Activated naive CD8-positive, alpha-beta T cell treated with anti-CD3 and anti-CD28 coated beads, Interleukin-2, amount 10 ng/mL, durations not matched to agents 7 days and 5 days (primary cell): Measurements from ENCODE around the gene APCDD1L. TPM values are rescaled to one million over a fixed set of nuclear protein-coding genes. Genes with fewer than 3 reads are reported as not detected.

ENCODE experiments used
- ATAC-seq: fragments of 150-1000 bp; cut with Tn5 transposase; one replicate; pipeline ENCODE4 v1.10.0; 2021; ENCODE audit warnings: low read depth, moderate library complexity
- POLR2A ChIA-PET: fragments of 350-600 bp; sonication (Branson Sonifier 250); formaldehyde crosslinking; loops from one replicate; lab custom pipeline; 2021; ENCODE audit warnings: antibody characterized with exemption; lab: Charles Lee
- DNase-seq: peaks from one replicate; pipeline ENCODE4 v3.0.0; 2021
- H3K27ac Mint-ChIP-seq: one replicate; pipeline ENCODE4 v1.8.0; 2022; ENCODE audit warnings: mild to moderate bottlenecking, mixed read lengths
- H3K27me3 Mint-ChIP-seq: one replicate; pipeline ENCODE4 v1.8.0; 2022; ENCODE audit warnings: mild to moderate bottlenecking, moderate library complexity, mixed read lengths
- H3K36me3 Mint-ChIP-seq: one replicate; pipeline ENCODE4 v1.8.0; 2021; ENCODE audit warnings: mild to moderate bottlenecking, mixed read lengths
- H3K4me1 Mint-ChIP-seq: one replicate; pipeline ENCODE4 v1.8.0; 2021; ENCODE audit warnings: mixed read lengths
- H3K4me3 Mint-ChIP-seq: one replicate; pipeline ENCODE4 v1.8.0; 2022; ENCODE audit warnings: mild to moderate bottlenecking, moderate library complexity, mixed read lengths
- H3K9me3 Mint-ChIP-seq: one replicate; pipeline ENCODE4 v1.8.0; 2021; ENCODE audit warnings: mixed read lengths
- total RNA-seq, 2 experiments: library from RNA; stranded (reverse); gene quantifications; one replicate each; pipeline ENCODE4 v1.2.3, GENCODE V29; 2021

APCDD1L gene
- total RNA-seq: not detected

GRCh38 chr20:58515233-58516212 is at the start of gene APCDD1L:
Gene APCDD1L, minus strand, starts transcription at chr20:58515399. Its CDS starts 692 bp downstream, at chr20:58514707.
- no peak within 1 kb of the TSS for H3K4me3 Mint-ChIP-seq
- no peaks in the 10 kb centered on the region for H3K9me3 Mint-ChIP-seq
- no peak within 1 kb of the TSS for H3K27ac Mint-ChIP-seq
- no peaks in the 10 kb centered on the region for H3K36me3 Mint-ChIP-seq
- POLR2A ChIA-PET: no interaction called here
- DNase-seq (no peak), ATAC-seq (no peak)
- peaks cover 3% of the 10 kb centered on the region for H3K4me1 Mint-ChIP-seq
- H3K27me3 Mint-ChIP-seq: peaks cover 55% of the 10 kb centered on the region

DNA sequence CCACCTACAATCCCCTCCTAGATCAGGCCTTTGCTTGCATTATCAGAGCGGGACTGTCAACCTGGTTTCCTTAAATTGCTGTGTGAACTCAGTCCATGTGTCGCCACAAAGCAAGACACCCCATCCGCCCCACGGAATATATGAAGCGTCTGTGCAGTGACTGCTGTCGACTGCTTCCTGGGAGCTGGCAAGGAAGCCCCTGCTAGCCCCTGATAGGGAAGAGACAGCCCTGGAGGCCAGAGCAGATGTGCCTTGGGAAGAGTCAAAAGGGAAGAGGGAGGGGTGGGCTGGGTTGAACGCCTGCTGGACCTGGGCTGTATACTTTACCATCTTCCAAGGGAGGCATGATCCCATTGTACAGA is 44.1 kb upstream of the APCDD1L start:
- POLR2A ChIA-PET: no interaction called here
- ATAC-seq: no peak
- H3K27ac Mint-ChIP-seq: no peak overlapping the region
- DNase-seq: no peak
- no peaks in the 10 kb centered on the region for H3K36me3 Mint-ChIP-seq
- H3K4me3 Mint-ChIP-seq: no peak overlapping the region
- H3K27me3 Mint-ChIP-seq: peaks cover 5% of the 10 kb centered on the region
- no peaks in the 10 kb centered on the region for H3K9me3 Mint-ChIP-seq
- H3K4me1 Mint-ChIP-seq: no peaks in the 10 kb centered on the region

DNA sequence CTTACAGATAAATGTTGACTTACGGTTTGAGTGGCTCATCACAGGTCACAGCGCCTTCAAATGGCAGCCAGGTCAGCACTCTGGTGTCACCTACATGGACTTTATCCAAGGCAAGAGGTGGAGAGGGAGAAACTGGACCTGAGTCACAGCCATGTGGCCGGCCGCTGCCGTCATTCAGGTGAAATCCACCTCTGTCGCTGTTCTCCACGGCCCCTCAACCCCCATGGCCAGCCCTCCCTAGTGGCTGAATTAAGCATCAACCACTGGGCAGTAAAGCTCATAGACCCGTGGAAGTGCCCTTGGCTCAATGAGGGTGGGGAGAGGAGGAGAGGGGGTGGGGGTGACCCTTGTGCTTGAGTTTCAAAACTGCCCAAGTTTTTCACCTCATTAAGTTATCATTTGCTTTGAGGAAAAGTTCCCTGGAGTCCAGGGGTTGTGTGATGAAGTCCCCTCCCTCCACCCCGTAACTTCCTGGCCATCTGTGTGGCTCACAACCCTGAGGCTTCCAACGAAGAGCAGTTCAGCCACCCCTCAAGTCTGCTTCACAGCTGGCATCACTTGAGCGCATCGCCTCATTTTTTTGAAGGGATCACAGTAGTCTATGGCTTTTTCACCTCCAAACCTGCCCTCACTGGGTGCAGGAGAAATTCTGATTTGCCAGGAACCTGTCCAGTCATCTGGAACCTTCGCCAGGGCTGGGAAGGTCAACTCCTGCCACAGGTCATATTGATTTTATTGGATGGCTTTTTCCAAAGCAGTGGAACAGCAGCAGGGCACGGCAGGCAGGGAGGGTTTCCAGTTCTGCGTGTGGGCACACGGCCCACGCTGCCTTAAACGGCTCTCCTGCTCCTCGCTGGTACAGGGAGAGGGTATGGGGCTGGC is 43.5 kb upstream of the APCDD1L start:
- POLR2A ChIA-PET: no interaction called here
- Mint-ChIP-seq H3K9me3 (no peaks in the 10 kb centered on the region), H3K36me3 (no peaks in the 10 kb centered on the region), H3K27me3 (peaks cover 5% of the 10 kb centered on the region), H3K27ac (no peak overlapping the region), H3K4me1 (no peaks in the 10 kb centered on the region), H3K4me3 (no peak overlapping the region)
- ATAC-seq (no peak), DNase-seq (no peak)

DNA sequence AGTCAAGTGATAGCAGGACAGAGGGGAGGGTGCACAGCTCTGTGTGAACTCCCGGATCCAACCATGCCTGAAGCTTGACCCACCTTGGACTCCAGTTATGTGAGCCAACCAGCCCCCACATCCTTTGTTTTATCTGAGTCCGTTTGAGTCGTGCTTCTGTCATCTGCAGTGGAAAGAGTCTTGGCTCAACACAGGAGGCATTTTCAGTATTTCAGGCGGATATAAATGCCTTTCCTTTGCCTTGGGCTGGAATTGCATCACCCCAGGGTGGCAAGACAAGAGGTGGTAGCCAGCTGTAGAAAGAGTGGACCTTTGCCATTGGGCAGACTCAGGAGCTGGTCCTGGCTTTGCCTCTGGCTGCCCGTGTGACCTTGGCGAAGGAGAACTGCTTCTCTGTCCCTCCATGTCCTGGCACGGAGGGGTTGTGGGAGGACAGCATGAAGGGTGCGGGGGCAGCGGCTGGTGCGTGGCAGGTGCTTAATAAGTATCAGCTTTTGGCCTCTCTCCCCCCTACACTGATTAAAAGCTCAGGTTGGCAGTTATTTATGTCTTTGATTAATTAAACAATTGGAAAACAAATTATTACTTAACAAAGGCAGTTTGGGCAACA is 42.6 kb upstream of the APCDD1L start:
- Mint-ChIP-seq H3K27ac (no peak overlapping the region), H3K27me3 (peaks cover 9% of the 10 kb centered on the region), H3K4me3 (no peak overlapping the region), H3K36me3 (no peaks in the 10 kb centered on the region), H3K9me3 (no peaks in the 10 kb centered on the region), H3K4me1 (no peaks in the 10 kb centered on the region)
- ATAC-seq: no peak
- no peak for DNase-seq
- POLR2A ChIA-PET: no interaction called here

DNA sequence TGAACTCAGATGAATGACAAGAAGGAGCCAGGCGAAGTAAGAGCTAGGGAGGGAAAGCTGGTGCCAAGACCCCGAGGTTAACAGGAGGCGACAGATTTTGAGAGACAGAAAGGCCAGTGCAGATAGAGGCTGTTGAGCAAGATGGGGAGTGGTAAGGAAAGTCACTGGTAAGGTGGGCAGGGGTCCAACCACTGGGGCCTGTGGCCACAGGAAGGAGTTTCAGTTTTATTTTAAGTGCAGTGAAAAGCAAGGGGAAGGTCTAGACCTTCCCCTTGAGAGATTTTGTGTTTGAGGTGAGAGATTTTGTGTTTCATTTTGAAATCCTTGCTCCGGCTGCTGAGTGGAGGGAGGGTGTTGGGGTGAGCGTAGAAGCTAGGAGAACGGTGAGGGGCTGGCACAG is 41.8 kb upstream of the APCDD1L start:
- no peak for DNase-seq
- Mint-ChIP-seq H3K27ac (no peak overlapping the region), H3K4me3 (no peak overlapping the region), H3K27me3 (peaks cover 11% of the 10 kb centered on the region), H3K4me1 (no peaks in the 10 kb centered on the region), H3K9me3 (no peaks in the 10 kb centered on the region), H3K36me3 (no peaks in the 10 kb centered on the region)
- no peak for ATAC-seq
- POLR2A ChIA-PET: no interaction called here

DNA sequence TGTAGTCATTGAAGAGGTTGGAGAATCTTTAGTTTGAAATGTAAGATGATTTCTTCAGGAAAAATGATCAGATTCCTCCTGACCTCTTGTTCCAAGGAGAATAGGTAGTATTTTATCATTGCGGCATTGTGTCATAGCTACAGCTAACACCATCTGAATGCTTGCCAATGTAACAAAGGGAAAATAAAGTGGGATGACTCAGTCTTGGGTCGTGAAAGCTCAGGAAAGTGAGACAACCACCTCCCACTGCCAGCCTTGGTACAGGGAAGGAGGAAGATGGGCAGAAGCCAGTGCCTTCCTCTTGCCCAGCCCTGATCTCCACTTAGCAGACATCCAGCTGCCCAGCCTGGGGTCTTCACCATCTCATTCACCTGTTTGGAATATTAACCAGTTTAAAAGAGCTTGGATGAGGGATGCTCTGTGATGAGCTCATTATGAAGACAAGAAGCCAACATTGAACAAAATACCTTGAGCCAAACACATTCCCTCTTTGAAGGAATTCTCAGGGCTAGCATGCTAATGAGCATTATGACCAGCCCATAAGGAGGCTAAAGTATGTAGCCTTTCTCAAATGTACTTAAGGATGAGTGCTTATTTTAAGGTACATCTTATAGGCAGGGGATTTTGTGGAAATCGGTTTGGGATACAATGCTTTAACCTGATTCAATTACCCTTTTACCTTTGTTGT is 40.0 kb upstream of the APCDD1L start:
- POLR2A ChIA-PET: no interaction called here
- ATAC-seq: no peak
- Mint-ChIP-seq H3K27ac (no peak overlapping the region), H3K4me3 (no peak overlapping the region), H3K9me3 (no peaks in the 10 kb centered on the region), H3K27me3 (peaks cover 13% of the 10 kb centered on the region), H3K4me1 (no peaks in the 10 kb centered on the region), H3K36me3 (no peaks in the 10 kb centered on the region)
- no peak for DNase-seq

DNA sequence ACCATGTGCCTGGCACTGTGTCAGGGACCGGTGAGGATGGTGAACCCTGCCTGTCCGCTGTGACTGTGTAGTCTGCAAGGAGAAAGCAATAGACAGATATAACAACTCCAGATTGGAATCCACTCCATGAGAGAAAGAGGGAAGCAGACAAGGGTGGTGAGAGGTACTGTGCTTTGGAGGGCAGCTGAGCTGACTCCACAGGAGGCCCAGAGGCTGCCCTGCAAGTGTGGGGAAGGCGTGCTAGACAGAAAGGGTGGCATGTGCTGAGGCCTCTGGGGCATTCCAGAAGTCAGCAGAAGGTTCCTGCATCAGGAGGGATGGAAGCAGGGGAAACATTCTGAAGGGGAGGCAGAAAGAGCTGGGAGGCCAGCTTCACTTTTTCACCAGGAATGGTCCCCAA is 39.3 kb upstream of the APCDD1L start:
- DNase-seq (no peak), ATAC-seq (no peak)
- Mint-ChIP-seq H3K27me3 (peaks cover 13% of the 10 kb centered on the region), H3K4me1 (no peaks in the 10 kb centered on the region), H3K9me3 (no peaks in the 10 kb centered on the region), H3K36me3 (no peaks in the 10 kb centered on the region), H3K27ac (no peak overlapping the region), H3K4me3 (no peak overlapping the region)
- POLR2A ChIA-PET: no interaction called here

DNA sequence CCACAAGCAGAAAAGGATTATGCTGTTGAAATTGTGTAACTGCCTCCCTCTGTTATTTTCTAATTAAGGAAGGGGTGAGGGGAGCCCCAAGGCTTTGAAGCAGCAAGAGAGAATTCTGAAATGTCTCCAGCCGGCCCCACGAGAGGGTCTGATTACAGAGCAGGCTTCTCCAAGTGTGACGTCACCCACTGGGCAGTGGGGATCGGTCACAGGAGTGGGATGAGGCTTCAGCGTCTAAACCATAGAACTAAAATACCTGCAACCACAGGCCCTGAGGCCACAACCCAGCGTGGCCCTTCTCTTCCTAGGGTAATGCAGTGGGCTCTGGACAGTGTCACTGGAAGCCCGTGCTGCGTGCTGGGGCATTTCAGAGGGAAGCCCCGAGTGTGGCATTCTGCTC is 38.6 kb upstream of the APCDD1L start:
- H3K4me1 Mint-ChIP-seq: no peaks in the 10 kb centered on the region
- POLR2A ChIA-PET: no interaction called here
- DNase-seq (no peak), ATAC-seq (no peak)
- peaks cover 16% of the 10 kb centered on the region for H3K27me3 Mint-ChIP-seq
- H3K27ac Mint-ChIP-seq: no peak overlapping the region
- H3K9me3 Mint-ChIP-seq: no peaks in the 10 kb centered on the region
- H3K4me3 Mint-ChIP-seq: no peak overlapping the region
- H3K36me3 Mint-ChIP-seq: no peaks in the 10 kb centered on the region

GRCh38 chr20:58553166-58553696 is 38.0 kb upstream of the APCDD1L start:
- H3K9me3 Mint-ChIP-seq: no peaks in the 10 kb centered on the region
- no peak overlapping the region for H3K27ac Mint-ChIP-seq
- H3K4me1 Mint-ChIP-seq: no peaks in the 10 kb centered on the region
- H3K4me3 Mint-ChIP-seq: no peak overlapping the region
- ATAC-seq (no peak), DNase-seq (no peak)
- POLR2A ChIA-PET: no interaction called here
- no peaks in the 10 kb centered on the region for H3K36me3 Mint-ChIP-seq
- peaks cover 16% of the 10 kb centered on the region for H3K27me3 Mint-ChIP-seq

DNA sequence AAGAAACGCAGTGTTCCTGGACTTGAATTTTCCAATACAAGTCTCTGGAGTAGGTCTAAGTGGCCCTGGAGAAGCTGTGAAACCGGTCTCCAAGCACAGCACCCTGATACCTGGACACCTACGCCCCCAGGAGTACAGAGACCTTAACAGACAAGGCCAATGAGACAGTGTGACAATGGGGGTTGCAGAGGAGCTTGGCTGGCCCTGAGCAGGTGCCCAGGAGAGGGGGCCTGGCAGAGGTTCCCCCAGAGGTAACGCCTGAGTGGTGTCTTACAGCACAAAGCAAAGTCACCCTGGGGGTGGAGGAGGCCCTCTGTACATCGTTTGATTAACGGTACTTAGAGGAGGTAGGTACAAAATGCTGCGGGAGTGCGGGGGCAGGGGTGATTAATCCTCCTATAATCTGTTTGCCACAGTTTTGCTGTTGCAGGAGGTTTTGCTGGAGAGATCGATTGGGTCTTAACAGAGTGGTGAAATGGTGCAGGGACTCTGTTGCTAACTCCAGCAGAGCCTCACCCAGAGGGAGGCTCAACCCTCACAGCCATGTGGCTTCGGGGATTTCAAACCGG is 37.3 kb upstream of the APCDD1L start:
- DNase-seq (no peak), ATAC-seq (no peak)
- peaks cover 21% of the 10 kb centered on the region for H3K27me3 Mint-ChIP-seq
- no peaks in the 10 kb centered on the region for H3K36me3 Mint-ChIP-seq
- H3K4me3 Mint-ChIP-seq: no peak overlapping the region
- no peak overlapping the region for H3K27ac Mint-ChIP-seq
- POLR2A ChIA-PET: no interaction called here
- H3K4me1 Mint-ChIP-seq: no peaks in the 10 kb centered on the region
- H3K9me3 Mint-ChIP-seq: no peaks in the 10 kb centered on the region

GRCh38 chr20:58551631-58552030 is 36.4 kb upstream of the APCDD1L start:
- Mint-ChIP-seq H3K27me3 (peaks cover 26% of the 10 kb centered on the region), H3K4me1 (no peaks in the 10 kb centered on the region), H3K4me3 (no peak overlapping the region), H3K36me3 (no peaks in the 10 kb centered on the region), H3K9me3 (no peaks in the 10 kb centered on the region), H3K27ac (no peak overlapping the region)
- no peak for DNase-seq
- ATAC-seq: no peak
- POLR2A ChIA-PET: no interaction called here

DNA sequence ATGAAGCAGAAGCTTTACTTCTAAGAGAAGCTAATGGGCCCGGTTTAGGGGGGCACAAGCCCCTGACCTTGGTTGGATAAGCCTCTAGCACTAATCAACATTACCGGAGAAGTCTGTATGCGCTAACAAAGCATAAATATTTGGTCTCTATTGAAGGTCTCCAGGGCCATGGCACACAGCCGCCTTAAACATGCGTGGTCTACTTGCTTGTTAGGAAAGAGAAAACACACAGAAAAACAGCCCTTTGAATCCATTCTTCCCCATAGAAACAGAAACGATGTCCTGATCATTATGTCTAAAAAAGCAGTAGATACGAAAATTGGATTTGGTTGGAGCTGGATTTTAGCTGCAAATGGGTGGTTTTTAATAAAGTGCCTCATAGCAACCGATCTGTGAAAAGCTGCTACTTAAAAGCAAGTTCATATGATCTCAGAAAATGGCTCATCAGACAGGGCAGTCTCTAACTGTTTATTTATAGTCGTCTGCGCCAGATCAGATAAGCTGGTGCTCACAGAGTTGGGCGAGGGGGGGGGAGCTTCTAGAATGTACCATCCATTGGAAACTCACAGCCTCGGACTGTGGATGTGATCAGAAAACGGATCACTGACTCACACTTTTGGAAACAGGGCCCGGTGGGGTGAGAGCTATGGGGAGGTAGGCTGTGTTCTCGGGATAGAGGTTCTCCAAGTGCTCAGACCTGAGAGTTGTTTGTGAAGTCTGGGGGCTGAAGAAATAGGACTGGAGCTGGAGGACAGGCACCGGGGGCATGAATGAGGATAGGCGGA is 35.3 kb upstream of the APCDD1L start:
- H3K27ac Mint-ChIP-seq: no peak overlapping the region
- no peaks in the 10 kb centered on the region for H3K4me1 Mint-ChIP-seq
- no peaks in the 10 kb centered on the region for H3K9me3 Mint-ChIP-seq
- H3K27me3 Mint-ChIP-seq: peaks cover 26% of the 10 kb centered on the region
- DNase-seq (no peak), ATAC-seq (no peak)
- POLR2A ChIA-PET: no interaction called here
- H3K4me3 Mint-ChIP-seq: no peak overlapping the region
- no peaks in the 10 kb centered on the region for H3K36me3 Mint-ChIP-seq
